ENCODE measurements around the gene TNFRSF21.

TNFRSF21 gene

GRCh38 chr6:47258724-47259347 is 50.9 kb downstream of the TNFRSF21 start:
- no peak for DNase-seq (ENCODE audit: low spot score)

DNA sequence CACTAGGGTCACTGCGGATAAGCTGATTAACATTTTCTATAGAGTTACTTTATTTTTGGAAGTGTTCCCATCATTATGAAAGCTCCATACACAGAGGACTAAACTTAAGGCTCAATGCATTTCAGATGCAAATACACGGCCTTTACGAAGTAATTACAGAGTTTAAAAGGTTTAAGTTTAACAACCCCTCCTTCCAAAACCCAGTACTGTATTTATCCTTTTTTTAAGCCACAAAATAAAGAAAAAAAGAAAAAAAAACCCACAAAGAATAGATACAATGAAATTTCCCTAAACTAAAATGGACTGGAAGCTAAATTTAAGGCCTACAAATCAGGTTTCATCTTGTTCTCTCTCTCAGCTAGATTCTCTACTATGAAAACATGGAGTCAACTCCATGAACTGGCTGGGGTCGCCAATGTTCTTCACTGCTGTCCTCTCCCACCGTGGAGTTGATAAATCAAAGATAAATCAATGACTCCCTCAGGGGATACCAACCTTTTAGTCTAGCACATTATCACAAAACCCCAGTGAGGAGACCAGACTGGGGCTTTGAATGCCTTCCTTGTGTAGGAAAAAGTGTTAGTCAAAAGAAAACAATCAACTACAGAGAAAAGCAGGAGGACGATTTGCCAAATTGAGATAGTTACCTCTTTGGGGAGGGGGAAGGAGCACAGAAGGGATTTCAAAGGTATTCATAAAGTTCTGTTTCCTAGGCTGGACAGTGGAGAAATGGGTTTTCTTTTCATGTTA is 52.5 kb downstream of the TNFRSF21 start:
- TF ChIP-seq CTCF (IDR thresholded peaks at IDR 0.05; ENCODE audit: extremely low read depth, missing control alignments) = no peak
- DNase-seq (ENCODE audit: low spot score) = no peak

More at GRCh38 chr6:47258724-47259347, 50.9 kb downstream of the TNFRSF21 start:
- no peak for TF ChIP-seq CTCF (IDR thresholded peaks at IDR 0.05; ENCODE audit: extremely low read depth, missing control alignments)

DNA sequence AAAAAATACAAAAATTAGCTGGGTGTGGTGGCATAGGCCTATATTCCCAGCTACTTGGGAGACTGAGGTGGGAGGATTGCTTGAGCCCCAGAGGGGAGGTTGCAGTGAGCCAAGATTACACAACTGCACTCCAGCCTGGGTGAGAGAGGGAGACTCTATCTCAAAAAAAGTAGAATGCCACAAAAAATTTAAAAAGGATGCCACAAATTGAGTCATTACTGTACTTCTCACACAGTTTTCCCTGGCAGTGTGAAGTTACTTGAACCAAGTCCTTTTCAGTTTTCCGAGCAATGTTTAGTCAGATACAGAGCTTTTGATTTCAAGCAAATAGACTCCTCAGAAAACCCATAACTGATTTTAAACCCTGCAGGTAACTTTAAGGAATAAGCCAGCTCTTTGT is 53.3 kb downstream of the TNFRSF21 start:
- no peak for DNase-seq (ENCODE audit: low spot score)
- no peak for TF ChIP-seq CTCF (IDR thresholded peaks at IDR 0.05; ENCODE audit: extremely low read depth, missing control alignments)

DNA sequence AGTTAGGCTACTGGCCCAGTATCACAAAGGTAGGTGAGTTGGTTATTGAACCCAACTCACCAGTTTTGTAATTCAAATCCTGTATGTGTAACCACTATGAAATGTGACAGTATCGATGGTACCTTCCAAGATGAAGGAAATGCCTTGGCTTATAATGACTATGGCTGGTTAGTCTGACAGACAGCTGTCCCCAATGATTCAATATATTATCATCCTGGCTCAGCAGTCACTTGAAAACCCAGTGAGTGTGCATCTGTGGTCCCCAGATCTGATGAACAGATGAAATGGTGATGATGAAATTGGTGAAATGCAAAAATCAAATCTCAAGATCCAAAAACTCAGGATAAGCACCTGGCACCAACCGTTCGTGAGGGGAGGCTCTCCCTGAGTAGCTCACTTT is 54.8 kb downstream of the TNFRSF21 start:
- no peak for TF ChIP-seq CTCF (IDR thresholded peaks at IDR 0.05; ENCODE audit: extremely low read depth, missing control alignments)
- DNase-seq (ENCODE audit: low spot score) = no peak

GRCh38 chr6:47254051-47254450 is 55.7 kb downstream of the TNFRSF21 start:
- DNase-seq (ENCODE audit: low spot score) = no peak
- TF ChIP-seq CTCF (IDR thresholded peaks at IDR 0.05; ENCODE audit: extremely low read depth, missing control alignments) = no peak

GRCh38 chr6:47253136-47253535 is 56.6 kb downstream of the TNFRSF21 start:
- no peak for DNase-seq (ENCODE audit: low spot score)
- no peak for TF ChIP-seq CTCF (IDR thresholded peaks at IDR 0.05; ENCODE audit: extremely low read depth, missing control alignments)

- no peak for DNase-seq (ENCODE audit: low spot score)
- no peak for TF ChIP-seq CTCF (IDR thresholded peaks at IDR 0.05; ENCODE audit: extremely low read depth, missing control alignments)
Measured at GRCh38 chr6:47252633-47253032, 57.1 kb downstream of the TNFRSF21 start.
